Measurements from ENCODE around the gene ASTN2.
"Not testable (repeated sequence)": the region's sequence is repeated elsewhere in the genome, so short reads cannot be mapped to it uniquely, and the experiment has no call there.

ASTN2 gene

GRCh38 chr9:116924462-116925110 lies 490.3 kb downstream of the ASTN2 start:
- no peak for DNase-seq (ENCODE audit: low spot score)

- DNase-seq (ENCODE audit: low spot score) = not testable (repeated sequence)
Observed at GRCh38 chr9:116917895-116918508, 496.9 kb downstream of the ASTN2 start.

DNA sequence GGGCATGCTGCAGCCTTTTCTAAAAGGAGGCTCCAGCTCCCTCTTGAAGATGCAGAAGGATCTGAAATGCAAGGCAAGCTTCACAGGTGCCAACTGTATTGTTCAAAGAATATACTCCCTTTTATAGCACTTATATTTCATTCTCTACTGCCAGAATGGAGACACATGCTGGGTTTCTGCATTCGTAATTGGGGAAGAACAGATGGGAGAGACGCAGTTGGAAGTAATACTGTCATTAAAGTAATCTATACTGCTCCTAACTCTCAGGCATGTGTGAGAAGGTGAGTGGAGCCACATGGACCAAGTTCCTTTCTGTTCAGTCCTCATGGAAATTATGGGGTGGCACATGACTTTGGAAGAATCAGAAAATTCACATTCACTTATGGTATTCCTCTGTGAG lies 501.3 kb downstream of the ASTN2 start:
- DNase-seq (ENCODE audit: low spot score) = peak; percentile 6

GRCh38 chr9:116910201-116910600 lies 504.7 kb downstream of the ASTN2 start:
- DNase-seq (ENCODE audit: low spot score) = no peak

DNA sequence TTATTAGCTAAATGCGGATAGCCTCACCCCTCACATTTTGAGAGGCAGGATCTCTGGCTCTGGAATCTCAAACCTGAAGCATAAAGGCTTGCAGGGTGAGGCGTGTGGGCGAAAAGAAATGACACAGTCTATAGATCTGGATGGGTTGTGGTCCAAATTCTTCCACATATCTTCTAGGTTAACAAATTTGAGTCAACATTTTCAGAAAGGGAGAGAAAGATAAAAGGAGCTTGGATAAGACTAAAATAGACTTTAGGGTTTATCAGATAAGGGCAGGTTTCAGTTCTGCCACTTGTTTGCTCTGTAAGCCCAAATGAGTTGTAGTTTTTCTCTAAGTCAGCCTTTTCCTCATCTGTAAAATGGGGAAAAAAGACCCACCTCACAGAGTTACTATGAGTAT lies 506.9 kb downstream of the ASTN2 start:
- no peak for DNase-seq (ENCODE audit: low spot score)

GRCh38 chr9:116905171-116905588 lies 509.7 kb downstream of the ASTN2 start:
- peak; percentile 42 for DNase-seq (ENCODE audit: low spot score)

DNA sequence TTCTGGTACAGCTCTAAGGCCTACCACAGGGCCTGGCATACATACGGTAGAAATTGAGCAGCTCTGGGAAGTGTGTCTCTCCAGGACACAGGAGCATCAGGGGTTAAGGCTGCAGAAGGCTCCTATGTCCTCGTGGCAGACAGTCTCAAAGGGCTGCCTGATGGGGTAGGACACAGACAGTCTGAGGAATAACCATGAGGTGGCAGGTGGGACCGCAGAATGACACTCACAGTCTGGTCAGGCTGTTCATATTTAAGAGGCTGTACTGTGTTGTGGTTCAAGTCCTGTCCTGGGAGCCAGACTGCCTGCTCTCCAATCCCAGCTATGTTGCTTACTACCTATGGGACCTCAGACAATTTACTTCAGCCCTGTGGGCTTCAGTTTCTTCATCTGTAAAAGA lies 510.7 kb downstream of the ASTN2 start:
- DNase-seq (ENCODE audit: low spot score) = no peak

DNA sequence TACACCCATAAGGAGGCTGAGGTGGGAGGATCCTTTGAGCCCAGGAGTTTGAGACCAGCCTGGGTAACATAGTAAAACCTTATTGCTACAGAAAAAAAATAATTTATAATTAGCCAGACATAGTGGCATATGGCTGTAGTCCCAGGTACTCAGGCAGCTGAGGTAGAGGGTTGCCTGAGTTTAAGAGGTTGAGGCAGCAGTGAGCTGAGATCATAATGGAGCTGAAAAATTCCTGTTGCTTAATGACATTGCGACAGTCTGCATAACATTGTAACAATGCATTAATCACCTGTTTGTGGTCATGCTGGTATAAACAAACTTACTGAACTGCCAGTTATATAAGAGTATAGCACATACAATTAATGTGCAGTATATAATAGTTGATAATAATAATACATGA lies 513.6 kb downstream of the ASTN2 start:
- DNase-seq (ENCODE audit: low spot score) = no peak

GRCh38 chr9:116900543-116900942 lies 514.3 kb downstream of the ASTN2 start:
- DNase-seq (ENCODE audit: low spot score) = no peak

DNA sequence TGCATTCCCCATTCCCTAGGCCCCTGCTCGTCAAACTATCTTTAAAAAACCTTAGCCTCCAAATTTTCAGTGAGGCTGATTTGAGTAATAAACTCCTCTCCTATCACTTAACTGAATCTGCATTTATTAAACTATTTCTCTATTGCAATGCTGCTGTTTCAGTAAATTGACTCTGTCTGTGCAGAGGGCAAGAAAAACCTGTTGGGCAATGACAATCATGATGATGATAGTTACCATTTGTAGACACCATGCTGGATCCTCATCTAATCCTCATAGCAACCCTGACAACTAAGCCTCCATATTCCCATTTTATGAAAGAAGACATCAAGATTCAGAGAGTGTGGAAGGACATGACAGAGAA lies 514.9 kb downstream of the ASTN2 start:
- no peak for DNase-seq (ENCODE audit: low spot score)

DNA sequence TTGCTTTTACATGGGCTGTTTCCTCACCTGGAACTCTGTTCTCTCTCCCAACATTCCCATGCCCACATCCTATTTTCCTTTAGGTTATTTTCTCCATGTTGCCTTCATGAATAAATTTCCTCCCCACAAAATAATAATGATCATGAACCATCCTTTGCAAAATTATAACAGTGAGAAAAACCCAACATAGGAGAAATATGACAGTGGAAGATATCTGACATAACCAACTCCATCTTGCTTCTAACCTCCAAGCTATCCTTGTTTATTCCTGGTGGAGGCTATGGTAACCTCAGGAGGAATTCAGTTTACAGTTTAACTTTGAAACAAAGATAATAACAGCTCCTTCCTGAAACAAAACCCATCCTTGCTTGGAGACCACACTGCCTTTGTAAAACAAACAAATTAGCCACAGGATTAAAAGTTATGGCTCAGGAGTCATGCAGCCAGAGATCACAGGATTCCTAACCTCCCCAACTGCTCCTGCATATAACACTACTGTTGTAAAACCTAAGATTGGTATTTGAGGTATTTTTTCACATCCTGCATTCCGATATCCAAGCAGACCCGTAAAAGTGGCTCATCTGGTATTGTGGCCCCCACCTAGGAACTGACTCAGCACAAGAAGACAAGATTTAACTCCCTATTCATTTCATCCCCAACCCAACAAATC lies 515.4 kb downstream of the ASTN2 start:
- DNase-seq (ENCODE audit: low spot score) = no peak

GRCh38 chr9:116898131-116898530 lies 516.7 kb downstream of the ASTN2 start:
- DNase-seq (ENCODE audit: low spot score) = not testable (repeated sequence)

GRCh38 chr9:116897201-116897600 lies 517.7 kb downstream of the ASTN2 start:
- no peak for DNase-seq (ENCODE audit: low spot score)

DNA sequence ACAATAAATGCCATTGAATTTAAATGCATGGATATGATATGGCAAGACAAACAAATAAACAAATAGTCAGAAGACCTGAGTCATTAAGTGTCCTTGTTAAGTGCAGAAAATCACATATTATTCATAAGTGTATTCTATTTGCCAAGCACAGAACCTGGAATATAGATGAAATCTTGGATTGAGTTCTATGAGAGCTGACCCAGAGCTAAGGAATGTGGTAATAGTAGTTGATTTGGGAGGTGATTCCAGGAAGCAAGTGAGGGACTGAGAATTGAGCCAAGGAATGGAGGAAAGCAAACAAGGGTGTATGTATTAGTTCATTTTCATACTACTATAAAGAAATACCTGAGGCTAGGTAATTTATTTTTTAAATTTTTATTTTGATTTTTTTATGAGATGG lies 518.9 kb downstream of the ASTN2 start:
- DNase-seq (ENCODE audit: low spot score) = no peak

DNA sequence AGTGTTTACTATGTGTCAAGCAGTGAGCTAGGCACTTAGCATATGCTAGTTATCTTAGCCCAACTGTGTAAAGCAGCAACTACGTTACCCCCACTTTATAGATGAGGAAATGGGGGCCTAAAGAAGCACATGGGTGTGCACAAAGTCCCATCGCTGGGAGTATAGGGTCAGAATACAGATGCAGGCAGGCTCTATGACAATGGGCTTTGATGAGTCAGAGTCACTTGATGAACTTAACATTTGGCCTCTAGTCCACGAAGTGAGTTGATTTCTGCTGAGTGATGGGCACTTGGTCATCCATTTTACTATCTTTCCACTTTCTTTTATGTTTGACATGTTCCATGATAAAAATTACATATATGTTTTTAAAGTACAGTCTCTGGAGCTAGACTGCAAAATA lies 523.4 kb downstream of the ASTN2 start:
- peak; percentile 64 for DNase-seq (ENCODE audit: low spot score)

GRCh38 chr9:116888476-116888875 lies 526.4 kb downstream of the ASTN2 start:
- DNase-seq (ENCODE audit: low spot score) = not testable (repeated sequence)

DNA sequence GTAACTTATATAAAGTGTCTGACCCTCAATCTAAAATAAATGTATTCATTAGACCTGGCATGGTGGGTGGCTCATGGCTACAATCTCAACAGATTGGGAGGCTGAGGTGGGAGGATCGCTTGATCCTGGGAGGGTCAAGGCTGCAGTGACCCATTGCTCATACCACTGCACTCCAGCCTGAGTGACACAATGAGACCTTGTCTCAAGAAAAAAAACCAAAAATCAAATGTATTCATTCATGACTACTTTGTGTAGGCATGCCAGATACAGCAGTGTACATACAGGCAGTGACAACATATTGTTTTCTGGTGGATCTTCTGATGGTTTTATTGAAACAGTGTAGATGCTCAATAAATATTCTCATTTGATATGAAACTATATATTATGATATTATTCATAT lies 526.8 kb downstream of the ASTN2 start:
- no peak for DNase-seq (ENCODE audit: low spot score)

DNA sequence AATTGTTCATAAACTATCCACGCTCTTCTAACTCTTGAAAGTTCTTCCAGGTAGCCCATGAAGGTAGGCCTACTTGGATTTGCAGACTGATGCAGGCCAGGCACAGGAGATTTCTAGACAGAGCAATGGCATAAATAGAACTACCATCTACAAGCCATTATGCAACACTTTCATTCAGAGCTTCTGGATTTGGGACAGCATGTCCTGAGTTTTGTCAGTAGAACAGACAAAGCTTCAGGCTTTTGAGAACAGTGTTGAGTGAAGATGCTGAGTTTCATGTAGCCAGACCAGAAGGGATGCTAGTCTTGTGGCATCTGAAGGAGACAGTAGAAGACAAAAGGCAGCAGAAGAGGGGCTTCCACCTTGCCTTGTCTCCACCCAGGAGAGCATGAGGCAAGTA lies 531.2 kb downstream of the ASTN2 start:
- DNase-seq (ENCODE audit: low spot score) = no peak

GRCh38 chr9:116877072-116877471 lies 537.8 kb downstream of the ASTN2 start:
- DNase-seq (ENCODE audit: low spot score) = no peak

GRCh38 chr9:116875576-116875975 lies 539.3 kb downstream of the ASTN2 start:
- DNase-seq (ENCODE audit: low spot score) = no peak

- DNase-seq (ENCODE audit: low spot score) = no peak
Observed at GRCh38 chr9:116873937-116874914, 540.6 kb downstream of the ASTN2 start.

DNA sequence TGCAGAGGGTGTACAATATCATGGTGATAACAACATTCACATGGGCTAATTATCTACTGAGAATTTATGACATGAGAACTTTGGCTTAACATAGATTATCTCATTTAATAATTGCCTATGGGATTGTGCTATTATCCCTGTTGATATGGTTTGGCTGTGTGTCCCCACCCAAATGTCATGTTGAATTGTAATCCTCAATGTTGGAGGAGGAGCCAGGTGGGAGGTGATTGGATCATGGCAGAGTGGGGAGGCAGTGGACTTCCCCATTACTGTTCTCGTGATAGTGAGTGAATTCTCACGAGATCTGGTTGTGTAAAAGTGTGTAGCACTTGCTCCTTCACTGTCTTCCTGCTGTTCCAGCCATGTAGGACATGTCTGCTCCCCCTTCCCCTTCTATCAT lies 541.4 kb downstream of the ASTN2 start:
- DNase-seq (ENCODE audit: low spot score) = no peak
